Measurements from ENCODE around the gene TNFRSF4.

TNFRSF4 gene

GRCh38 chr1:1169429-1170214, 44.3 kb downstream of the TNFRSF4 start:
- DNase-seq (ENCODE audit: low read depth) = no peak

GRCh38 chr1:1168451-1169411, 45.2 kb downstream of the TNFRSF4 start:
- DNase-seq (ENCODE audit: low read depth) = no peak

- DNase-seq (ENCODE audit: low read depth) = no peak
Measured at GRCh38 chr1:1167841-1168450, 46.0 kb downstream of the TNFRSF4 start.

- DNase-seq (ENCODE audit: low read depth) = no peak
Measured at GRCh38 chr1:1167398-1167821, 46.5 kb downstream of the TNFRSF4 start.

GRCh38 chr1:1166642-1167397, 47.1 kb downstream of the TNFRSF4 start:
- no peak for DNase-seq (ENCODE audit: low read depth)

- DNase-seq (ENCODE audit: low read depth) = no peak
Measured at GRCh38 chr1:1165900-1166421, 48.0 kb downstream of the TNFRSF4 start.

- DNase-seq (ENCODE audit: low read depth) = no peak
Measured at GRCh38 chr1:1165485-1165884, 48.5 kb downstream of the TNFRSF4 start.

- no peak for DNase-seq (ENCODE audit: low read depth)
Measured at GRCh38 chr1:1164701-1165451, 49.1 kb downstream of the TNFRSF4 start.

GRCh38 chr1:1164361-1164700, 49.6 kb downstream of the TNFRSF4 start:
- no peak for DNase-seq (ENCODE audit: low read depth)

GRCh38 chr1:1163538-1164070, 50.3 kb downstream of the TNFRSF4 start:
- DNase-seq (ENCODE audit: low read depth) = no peak

- no peak for DNase-seq (ENCODE audit: low read depth)
Measured at GRCh38 chr1:1162597-1163537, 51.1 kb downstream of the TNFRSF4 start.

- no peak for DNase-seq (ENCODE audit: low read depth)
Measured at GRCh38 chr1:1161683-1162079, 52.3 kb downstream of the TNFRSF4 start.

Measured in stimulated activated CD8-positive, alpha-beta memory T cell treated with anti-CD3 and anti-CD28 coated beads, Interleukin-4, amount 100 ng/mL, for 24 hours (primary cell).